Measurements from ENCODE around the gene CREG2. TPM values are rescaled to one million over a fixed set of nuclear protein-coding genes. Genes with fewer than 3 reads are reported as not detected.

The CREG2 gene
- total and polyA plus RNA-seq, 2 experiments from 2014 or later, result 0.15 to 0.22 TPM

DNA sequence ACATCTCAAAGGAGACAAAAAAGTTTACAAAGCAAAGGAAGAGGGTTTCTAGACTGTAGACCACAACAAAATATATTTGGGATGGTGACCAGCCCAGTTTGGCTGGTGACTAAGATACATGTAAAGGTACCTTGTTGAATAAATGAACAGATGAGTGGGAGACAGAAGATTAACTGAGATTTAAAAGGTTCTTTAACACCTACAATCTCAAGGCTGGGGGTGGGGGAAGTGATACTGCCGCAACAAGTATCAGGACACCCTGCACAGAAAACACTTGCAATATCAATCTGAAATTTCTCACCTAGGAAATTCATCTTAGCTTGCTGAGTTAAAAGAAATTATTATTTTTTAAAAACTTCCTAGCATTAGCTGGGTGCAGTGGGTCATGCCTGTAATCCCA is 87.1 kb downstream of the CREG2 start:
- H3K27me3 ChIP-seq (replicated peaks; ENCODE audit: insufficient read depth), result no peaks in the 10 kb centered on the region
- WGBS, 2 experiments (ENCODE audit: low coverage in 1 of 2, low lambda C conversion rate in 2 of 2, missing lambda C conversion rate in 2 of 2), result 100% methylated on average over 1 of the region's 1 CpG
- H3K9ac ChIP-seq, result no peak overlapping the region
- no peak for DNase-seq
- H3K27ac ChIP-seq, result no peak overlapping the region
- TF ChIP-seq EZH2phosphoT487 (IDR thresholded peaks at IDR 0.05; ENCODE audit: insufficient read depth, low read depth) (no peak), EZH2 (IDR thresholded peaks at IDR 0.05; ENCODE audit: insufficient read depth, poor library complexity, severe bottlenecking) (no peak)
- in situ Hi-C loops (cut with MboI), result no loop called here
- peaks cover 13% of the 10 kb centered on the region; the same call in 1 of the 2 replicates for H4K20me1 ChIP-seq (ENCODE audit: insufficient read depth)
- H3K4me1 ChIP-seq (ENCODE audit: insufficient read depth), result peaks cover 33% of the 10 kb centered on the region
- H3K4me3 ChIP-seq, result no peak overlapping the region
- H3K79me2 ChIP-seq (ENCODE audit: insufficient read depth), result peaks cover 100% of the 10 kb centered on the region
- peaks cover 27% of the 10 kb centered on the region for H3F3A ChIP-seq (ENCODE audit: insufficient read depth)
- no peaks in the 10 kb centered on the region for H3K9me2 ChIP-seq (ENCODE audit: insufficient read depth)
- H2AFZ ChIP-seq, result no peak overlapping the region
- no peaks in the 10 kb centered on the region for H3K9me3 ChIP-seq (ENCODE audit: low read depth)
- no peak overlapping the region for H3K4me2 ChIP-seq (ENCODE audit: unreplicated experiment)
- H3K36me3 ChIP-seq (ENCODE audit: low read depth), result no peaks in the 10 kb centered on the region

DNA sequence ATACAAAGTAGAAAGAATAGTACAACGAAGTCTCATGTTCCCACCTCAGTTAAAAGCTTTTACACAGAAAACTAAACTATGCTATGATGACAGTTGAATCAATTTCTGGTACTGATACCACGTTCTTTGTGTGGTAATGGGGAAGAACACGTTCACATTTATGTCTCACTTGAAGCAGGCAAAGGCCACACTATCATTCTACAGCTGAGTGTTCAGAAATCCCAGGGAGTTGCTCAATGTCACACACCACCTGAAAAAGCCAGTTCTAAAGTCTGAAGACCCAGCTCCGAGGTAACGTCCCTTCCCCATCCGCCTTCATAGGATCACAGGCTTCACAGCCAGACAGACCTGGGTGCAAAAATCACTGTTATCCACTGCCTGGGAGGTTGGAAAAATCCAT is 87.7 kb downstream of the CREG2 start:
- Histone ChIP-seq H3K27ac (no peak overlapping the region), H3K27me3 (replicated peaks; ENCODE audit: insufficient read depth) (no peaks in the 10 kb centered on the region), H4K20me1 (ENCODE audit: insufficient read depth) (peaks cover 14% of the 10 kb centered on the region; the same call in 1 of the 2 replicates), H3K4me3 (no peak overlapping the region), H2AFZ (no peak overlapping the region), H3F3A (ENCODE audit: insufficient read depth) (peaks cover 27% of the 10 kb centered on the region), H3K4me1 (ENCODE audit: insufficient read depth) (peaks cover 31% of the 10 kb centered on the region), H3K36me3 (ENCODE audit: low read depth) (peaks cover 3% of the 10 kb centered on the region; the same call in 1 of the 2 replicates), H3K9ac (no peak overlapping the region), H3K9me2 (ENCODE audit: insufficient read depth) (no peaks in the 10 kb centered on the region), H3K9me3 (ENCODE audit: low read depth) (no peaks in the 10 kb centered on the region), H3K79me2 (ENCODE audit: insufficient read depth) (peaks cover 100% of the 10 kb centered on the region), H3K4me2 (ENCODE audit: unreplicated experiment) (no peak overlapping the region)
- WGBS, 2 experiments (ENCODE audit: low coverage in 1 of 2, low lambda C conversion rate in 2 of 2, missing lambda C conversion rate in 2 of 2), result 82 to 84% methylated on average over 6 of the region's 6 CpGs
- no peak for DNase-seq
- TF ChIP-seq EZH2phosphoT487 (IDR thresholded peaks at IDR 0.05; ENCODE audit: insufficient read depth, low read depth) (no peak), EZH2 (IDR thresholded peaks at IDR 0.05; ENCODE audit: insufficient read depth, poor library complexity, severe bottlenecking) (no peak)
- in situ Hi-C loops (cut with MboI), result no loop called here

DNA sequence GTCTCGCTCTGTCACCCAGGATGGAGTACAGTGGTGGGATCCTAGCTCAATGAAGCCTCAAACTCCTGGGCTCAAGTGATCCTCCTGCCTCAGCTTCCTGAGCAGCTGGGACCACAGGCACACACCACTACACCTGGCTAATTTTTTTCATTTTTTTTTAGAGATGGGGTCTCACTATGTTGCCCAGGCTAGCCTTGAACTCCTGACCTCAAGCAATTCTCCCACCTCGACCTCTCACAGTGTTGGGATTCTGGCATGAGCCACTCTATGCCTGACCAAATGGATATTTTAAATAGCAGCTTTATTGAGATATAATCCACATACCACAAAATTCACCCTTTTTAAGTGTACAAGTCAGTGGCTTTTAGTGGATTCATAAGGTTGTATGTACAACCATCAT is 89.9 kb downstream of the CREG2 start:
- in situ Hi-C loops (cut with MboI), result no loop called here
- Histone ChIP-seq H3K36me3 (ENCODE audit: low read depth) (peaks cover 24% of the 10 kb centered on the region), H2AFZ (no peak overlapping the region), H3K9ac (no peak overlapping the region), H3K79me2 (ENCODE audit: insufficient read depth) (peaks cover 100% of the 10 kb centered on the region), H3K4me2 (ENCODE audit: unreplicated experiment) (no peak overlapping the region), H3K9me2 (ENCODE audit: insufficient read depth) (no peaks in the 10 kb centered on the region), H3K27ac (no peak overlapping the region), H4K20me1 (ENCODE audit: insufficient read depth) (peaks cover 14% of the 10 kb centered on the region; the same call in 1 of the 2 replicates), H3K27me3 (replicated peaks; ENCODE audit: insufficient read depth) (no peaks in the 10 kb centered on the region), H3K4me1 (ENCODE audit: insufficient read depth) (peaks cover 31% of the 10 kb centered on the region), H3K4me3 (no peak overlapping the region), H3K9me3 (ENCODE audit: low read depth) (no peaks in the 10 kb centered on the region), H3F3A (ENCODE audit: insufficient read depth) (peaks cover 25% of the 10 kb centered on the region)
- WGBS, 2 experiments (ENCODE audit: low coverage in 1 of 2, low lambda C conversion rate in 2 of 2, missing lambda C conversion rate in 2 of 2), result 50 to 54% methylated on average over 2 of the region's 2 CpGs
- DNase-seq, result no peak
- TF ChIP-seq EZH2phosphoT487 (IDR thresholded peaks at IDR 0.05; ENCODE audit: insufficient read depth, low read depth) (no peak), EZH2 (IDR thresholded peaks at IDR 0.05; ENCODE audit: insufficient read depth, poor library complexity, severe bottlenecking) (no peak)

DNA sequence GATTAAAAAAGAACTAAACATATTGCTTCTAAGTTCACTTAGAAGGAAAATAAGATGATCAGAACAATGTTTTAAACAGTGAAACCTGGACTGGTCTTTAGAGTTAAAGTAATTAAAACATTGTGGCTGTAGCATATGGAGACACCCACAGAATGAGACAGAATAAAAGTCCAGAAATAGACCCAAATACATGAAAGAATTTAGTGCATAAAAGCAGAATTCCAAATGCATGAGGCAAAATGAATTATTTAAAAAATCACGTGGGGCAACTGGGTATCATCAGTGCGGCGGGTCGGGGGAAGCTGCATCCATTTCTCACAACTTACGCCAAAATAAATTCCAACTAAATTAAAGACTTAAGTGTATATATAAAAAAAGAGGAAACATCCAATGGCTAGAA is 90.9 kb downstream of the CREG2 start:
- H3K79me2 ChIP-seq (ENCODE audit: insufficient read depth), result peaks cover 100% of the 10 kb centered on the region
- peak overlapping the region; percentile 75 for H3K27ac ChIP-seq
- TF ChIP-seq EZH2phosphoT487 (IDR thresholded peaks at IDR 0.05; ENCODE audit: insufficient read depth, low read depth) (no peak), EZH2 (IDR thresholded peaks at IDR 0.05; ENCODE audit: insufficient read depth, poor library complexity, severe bottlenecking) (no peak)
- 36 to 39% methylated on average over 5 of the region's 5 CpGs for WGBS, 2 experiments (ENCODE audit: low coverage in 1 of 2, low lambda C conversion rate in 2 of 2, missing lambda C conversion rate in 2 of 2)
- H3K4me2 ChIP-seq (ENCODE audit: unreplicated experiment), result peak overlapping the region; percentile 90
- peak overlapping the region; percentile 52 for H3K4me3 ChIP-seq
- H2AFZ ChIP-seq, result no peak overlapping the region
- H3K36me3 ChIP-seq (ENCODE audit: low read depth), result peaks cover 32% of the 10 kb centered on the region
- H3K9me3 ChIP-seq (ENCODE audit: low read depth), result no peaks in the 10 kb centered on the region
- peak; percentile 58 for DNase-seq
- H3K4me1 ChIP-seq (ENCODE audit: insufficient read depth), result peaks cover 31% of the 10 kb centered on the region
- no peaks in the 10 kb centered on the region for H3K27me3 ChIP-seq (replicated peaks; ENCODE audit: insufficient read depth)
- H3F3A ChIP-seq (ENCODE audit: insufficient read depth), result peaks cover 25% of the 10 kb centered on the region
- in situ Hi-C loops (cut with MboI), result no loop called here
- H3K9me2 ChIP-seq (ENCODE audit: insufficient read depth), result no peaks in the 10 kb centered on the region
- peak overlapping the region; percentile 33 for H3K9ac ChIP-seq
- H4K20me1 ChIP-seq (ENCODE audit: insufficient read depth), result peaks cover 14% of the 10 kb centered on the region; the same call in 1 of the 2 replicates

All from GM23248 (cell line).